Measurements from ENCODE around the gene PNPLA7. TPM values are rescaled to one million over a fixed set of nuclear protein-coding genes. Genes with fewer than 3 reads are reported as not detected.

Gene PNPLA7
- total RNA-seq, 1 experiment from 2014 or later: 1.3 TPM

- no peak for DNase-seq (ENCODE audit: low spot score)
- Mint-ChIP-seq H3K9me3 (no peaks in the 10 kb centered on the region), H3K36me3 (no peaks in the 10 kb centered on the region), H3K4me1 (peaks cover 7% of the 10 kb centered on the region), H3K27me3 (ENCODE audit: low read depth) (no peaks in the 10 kb centered on the region; the same call in 1 of the 2 replicates), H3K27ac (no peak overlapping the region), H3K4me3 (no peak overlapping the region)
- ChIA-PET POLR2A (no interaction called here), CTCF (interaction anchor here (0.9 kb wide), 1 partner anchor 139 kb away, joined by 3 read pairs; no protein-coding TSS in a partner anchor)
- ATAC-seq: no peak
- no peak for TF ChIP-seq TP53 (CRISPR knock-in tag; IDR thresholded peaks at IDR 0.05)
- TF ChIP-seq CREB1 (CRISPR knock-in tag; IDR thresholded peaks at IDR 0.05): no peak
- no peak for TF ChIP-seq FOXP1 (CRISPR knock-in tag; IDR thresholded peaks at IDR 0.05; ENCODE audit: borderline replicate concordance)
- TF ChIP-seq ZBTB43 (CRISPR knock-in tag; IDR thresholded peaks at IDR 0.05): no peak
- no peak for TF ChIP-seq ZNF423 (CRISPR knock-in tag; IDR thresholded peaks at IDR 0.05)
- TF ChIP-seq PRDM15 (CRISPR knock-in tag; IDR thresholded peaks at IDR 0.05): no peak
- TF ChIP-seq IRF2 (CRISPR knock-in tag; IDR thresholded peaks at IDR 0.05; ENCODE audit: borderline replicate concordance, low read depth): no peak
- TF ChIP-seq SMAD3 (CRISPR knock-in tag; IDR thresholded peaks at IDR 0.05; ENCODE audit: borderline replicate concordance): no peak
- no peak for TF ChIP-seq IRF1 (CRISPR knock-in tag; IDR thresholded peaks at IDR 0.05)
- no peak for TF ChIP-seq ATF2 (CRISPR knock-in tag; IDR thresholded peaks at IDR 0.05; ENCODE audit: borderline replicate concordance, low read depth)
- TF ChIP-seq OVOL2 (CRISPR knock-in tag; IDR thresholded peaks at IDR 0.05; ENCODE audit: borderline replicate concordance): no peak
These were observed 124.1 kb downstream of the PNPLA7 start for GRCh38 chr9:137426018-137426681.

- Mint-ChIP-seq H3K4me3 (peak overlapping the region; percentile 63), H3K9me3 (no peaks in the 10 kb centered on the region), H3K36me3 (no peaks in the 10 kb centered on the region), H3K27ac (no peak overlapping the region), H3K27me3 (ENCODE audit: low read depth) (no peaks in the 10 kb centered on the region; the same call in 1 of the 2 replicates), H3K4me1 (peaks cover 7% of the 10 kb centered on the region)
- ChIA-PET POLR2A (interaction anchor here (0.9 to 1.8 kb wide), 2 partner anchors 18 to 31 kb away, joined by 5 to 11 read pairs; partner anchors contain the start of gene ENTPD8), CTCF (interaction anchor here (0.6 to 2.5 kb wide), 41 partner anchors 11 to 388 kb away, joined by 3 to 38 read pairs (median 6); partner anchors contain the start of genes CYSRT1, ENTPD8, MAN1B1 and MRPL41)
- ATAC-seq (no peak), DNase-seq (ENCODE audit: low spot score) (peak; percentile 27)
- no peak for TF ChIP-seq HMGA2 (CRISPR knock-in tag; IDR thresholded peaks at IDR 0.05)
- 0 out of 2 replicates have a peak, but pooled peaks have one; percentile 1 for TF ChIP-seq CTCF (IDR thresholded peaks at IDR 0.05)
- no peak for TF ChIP-seq AFF4 (CRISPR knock-in tag; IDR thresholded peaks at IDR 0.05; ENCODE audit: borderline replicate concordance)
- no peak for TF ChIP-seq RELA (CRISPR knock-in tag; IDR thresholded peaks at IDR 0.05; ENCODE audit: borderline replicate concordance)
- no peak for TF ChIP-seq ERG (CRISPR knock-in tag; IDR thresholded peaks at IDR 0.05)
These were observed 126.5 kb downstream of the PNPLA7 start for GRCh38 chr9:137423514-137424291.
